OCI-LY1 (cell line): ENCODE data around the gene SCAI.

Experiments
- EZH2 ChIP-seq: fragments of 200-600 bp; sonication (generic), shearing (Covaris generic); IDR thresholded peaks from 2 replicates; pipeline ENCODE4 v1.8.0; 2017; ENCODE audit warnings: borderline replicate concordance, mixed run types, mild to moderate bottlenecking, antibody characterized with exemption, low read length, moderate library complexity, mixed read lengths
- TF ChIP-seq, protein P1 (sequence below): fragments of 200-600 bp; sonication (generic), shearing (Covaris generic); IDR thresholded peaks from 2 replicates; pipeline ENCODE4 v1.5.1; 2017; ENCODE audit warnings: mild to moderate bottlenecking, antibody characterized with exemption, low read length, moderate library complexity, mixed read lengths

DNA sequence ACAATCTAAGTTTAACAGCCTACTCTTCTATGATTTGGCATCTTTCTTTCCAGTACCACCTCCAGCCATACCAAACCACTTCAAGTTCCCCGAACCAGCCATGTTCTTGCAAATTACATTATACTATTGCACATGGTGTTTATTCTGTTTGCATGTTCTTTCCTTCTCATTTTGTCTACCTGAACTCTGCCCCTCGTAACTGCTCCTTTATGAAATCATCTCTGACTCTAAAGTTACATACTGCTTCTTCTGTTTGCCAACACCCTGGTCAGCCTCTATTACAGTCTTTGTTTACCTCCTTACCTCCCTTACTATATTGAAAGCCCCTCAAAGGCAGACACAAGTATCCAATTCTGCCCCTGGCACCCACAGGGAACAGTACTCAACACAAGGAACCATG, 40.2 kb upstream of the SCAI start:
- TF ChIP-seq, protein P1, sequence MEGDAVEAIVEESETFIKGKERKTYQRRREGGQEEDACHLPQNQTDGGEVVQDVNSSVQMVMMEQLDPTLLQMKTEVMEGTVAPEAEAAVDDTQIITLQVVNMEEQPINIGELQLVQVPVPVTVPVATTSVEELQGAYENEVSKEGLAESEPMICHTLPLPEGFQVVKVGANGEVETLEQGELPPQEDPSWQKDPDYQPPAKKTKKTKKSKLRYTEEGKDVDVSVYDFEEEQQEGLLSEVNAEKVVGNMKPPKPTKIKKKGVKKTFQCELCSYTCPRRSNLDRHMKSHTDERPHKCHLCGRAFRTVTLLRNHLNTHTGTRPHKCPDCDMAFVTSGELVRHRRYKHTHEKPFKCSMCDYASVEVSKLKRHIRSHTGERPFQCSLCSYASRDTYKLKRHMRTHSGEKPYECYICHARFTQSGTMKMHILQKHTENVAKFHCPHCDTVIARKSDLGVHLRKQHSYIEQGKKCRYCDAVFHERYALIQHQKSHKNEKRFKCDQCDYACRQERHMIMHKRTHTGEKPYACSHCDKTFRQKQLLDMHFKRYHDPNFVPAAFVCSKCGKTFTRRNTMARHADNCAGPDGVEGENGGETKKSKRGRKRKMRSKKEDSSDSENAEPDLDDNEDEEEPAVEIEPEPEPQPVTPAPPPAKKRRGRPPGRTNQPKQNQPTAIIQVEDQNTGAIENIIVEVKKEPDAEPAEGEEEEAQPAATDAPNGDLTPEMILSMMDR = no peak
- TF ChIP-seq EZH2 = no peak
